Bronchial epithelial cell (primary cell): ENCODE data around the gene SMPDL3B. TPM values are rescaled to one million over a fixed set of nuclear protein-coding genes. Genes with fewer than 3 reads are reported as not detected.

Experiments used
- DNase-seq: peaks from one replicate; pipeline ENCODE4 v3.0.0-alpha.2; 2010; ENCODE audit warnings: low read depth
- FAIRE-seq: peaks from 2 replicates; lab custom pipeline; 2011; peaks lifted over from hg19 to GRCh38; lab: Jason Lieb, UNC
- H3K27me3 ChIP-seq: 2 replicates; pipeline ENCODE4 v1.5.1; 2011; ENCODE audit warnings: low read length; ENCODE audit not compliant: control insufficient read depth, insufficient read depth
- H3K36me3 ChIP-seq: 2 replicates; pipeline ENCODE4 v1.5.1; 2011; ENCODE audit warnings: low read length; ENCODE audit not compliant: control insufficient read depth, insufficient read depth
- H3K4me3 ChIP-seq: 2 replicates; pipeline ENCODE4 v1.5.1; 2011; ENCODE audit warnings: mild to moderate bottlenecking, low read depth, low read length, control low read depth
- CTCF ChIP-seq: IDR thresholded peaks from 2 replicates; pipeline ENCODE4 v1.5.1; 2011; ENCODE audit warnings: mild to moderate bottlenecking, moderate library complexity, low read length, control low read depth, inconsistent platforms; ENCODE audit not compliant: insufficient read depth, severe bottlenecking
- total RNA-seq: library from RNA; depleted of rRNA; stranded (reverse); fragments of >200 nt; gene quantifications from 2 replicates; pipeline ENCODE4 v1.2.1, GENCODE V29; 2014

The SMPDL3B gene
- total RNA-seq, 1 donor from 2014 or later, result 2.4 TPM

- FAIRE-seq (no peak), DNase-seq (no peak)
- no peak for TF ChIP-seq CTCF
- Histone ChIP-seq H3K4me3 (no peak overlapping the region), H3K36me3 (no peaks in the 10 kb centered on the region), H3K27me3 (peaks cover 2% of the 10 kb centered on the region)
These were observed 17.3 kb downstream of the SMPDL3B start for GRCh38 chr1:27952147-27952546.

- no peak for TF ChIP-seq CTCF
These were observed 19.4 kb downstream of the SMPDL3B start for GRCh38 chr1:27954186-27954585.

GRCh38 chr1:27955076-27955475 is 20.3 kb downstream of the SMPDL3B start:
- TF ChIP-seq CTCF, result no peak

More at GRCh38 chr1:27954186-27954585, 19.4 kb downstream of the SMPDL3B start:
- FAIRE-seq, result no peak
- Histone ChIP-seq H3K4me3 (no peak overlapping the region), H3K36me3 (no peaks in the 10 kb centered on the region), H3K27me3 (peaks cover 2% of the 10 kb centered on the region)
- no peak for DNase-seq

GRCh38 chr1:27956761-27957160 is 22.0 kb downstream of the SMPDL3B start:
- H3K27me3 ChIP-seq, result peaks cover 2% of the 10 kb centered on the region
- H3K4me3 ChIP-seq, result no peak overlapping the region
- FAIRE-seq (peak; percentile 70), DNase-seq (no peak)
- no peak for TF ChIP-seq CTCF
- H3K36me3 ChIP-seq, result no peaks in the 10 kb centered on the region

More at GRCh38 chr1:27955076-27955475, 20.3 kb downstream of the SMPDL3B start:
- Histone ChIP-seq H3K4me3 (no peak overlapping the region), H3K36me3 (no peaks in the 10 kb centered on the region), H3K27me3 (peaks cover 2% of the 10 kb centered on the region)
- FAIRE-seq (no peak), DNase-seq (no peak)

GRCh38 chr1:27957655-27958054 is 22.9 kb downstream of the SMPDL3B start:
- no peaks in the 10 kb centered on the region for H3K36me3 ChIP-seq
- no peak for FAIRE-seq
- no peak for TF ChIP-seq CTCF

GRCh38 chr1:27958513-27958912 is 23.7 kb downstream of the SMPDL3B start:
- no peak overlapping the region for H3K4me3 ChIP-seq
- no peak for TF ChIP-seq CTCF
- no peaks in the 10 kb centered on the region for H3K36me3 ChIP-seq
- H3K27me3 ChIP-seq, result peaks cover 2% of the 10 kb centered on the region
- FAIRE-seq (no peak), DNase-seq (no peak)

More at GRCh38 chr1:27957655-27958054, 22.9 kb downstream of the SMPDL3B start:
- Histone ChIP-seq H3K27me3 (peaks cover 2% of the 10 kb centered on the region), H3K4me3 (no peak overlapping the region)
- no peak for DNase-seq
